ENCODE results near the gene PAK5.

The PAK5 gene

DNA sequence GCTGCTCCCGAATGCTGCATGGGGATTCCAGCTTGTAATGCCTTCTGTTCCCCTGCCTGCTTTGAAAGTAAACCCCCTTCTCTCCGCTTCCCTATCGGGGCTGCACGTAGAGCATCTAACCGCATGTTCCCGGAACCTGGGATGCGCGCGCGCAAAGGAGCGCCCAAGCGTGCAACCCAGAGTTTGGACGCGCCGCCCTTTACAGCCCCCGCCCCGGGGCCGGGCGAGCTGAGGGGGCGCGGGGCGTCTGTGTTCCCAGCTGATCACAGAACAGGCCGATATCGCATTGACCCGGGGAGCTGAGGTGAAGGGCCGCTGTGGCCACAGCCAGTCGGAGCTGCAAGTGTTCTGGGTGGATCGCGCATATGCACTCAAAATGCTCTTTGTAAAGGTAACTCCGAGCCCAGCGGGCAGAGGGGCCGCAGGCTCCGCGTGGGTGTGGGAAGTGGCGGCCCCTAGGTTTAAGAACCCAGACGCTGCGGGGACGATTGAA, 323.1 kb downstream of the PAK5 start:
- TF ChIP-seq, protein P1, sequence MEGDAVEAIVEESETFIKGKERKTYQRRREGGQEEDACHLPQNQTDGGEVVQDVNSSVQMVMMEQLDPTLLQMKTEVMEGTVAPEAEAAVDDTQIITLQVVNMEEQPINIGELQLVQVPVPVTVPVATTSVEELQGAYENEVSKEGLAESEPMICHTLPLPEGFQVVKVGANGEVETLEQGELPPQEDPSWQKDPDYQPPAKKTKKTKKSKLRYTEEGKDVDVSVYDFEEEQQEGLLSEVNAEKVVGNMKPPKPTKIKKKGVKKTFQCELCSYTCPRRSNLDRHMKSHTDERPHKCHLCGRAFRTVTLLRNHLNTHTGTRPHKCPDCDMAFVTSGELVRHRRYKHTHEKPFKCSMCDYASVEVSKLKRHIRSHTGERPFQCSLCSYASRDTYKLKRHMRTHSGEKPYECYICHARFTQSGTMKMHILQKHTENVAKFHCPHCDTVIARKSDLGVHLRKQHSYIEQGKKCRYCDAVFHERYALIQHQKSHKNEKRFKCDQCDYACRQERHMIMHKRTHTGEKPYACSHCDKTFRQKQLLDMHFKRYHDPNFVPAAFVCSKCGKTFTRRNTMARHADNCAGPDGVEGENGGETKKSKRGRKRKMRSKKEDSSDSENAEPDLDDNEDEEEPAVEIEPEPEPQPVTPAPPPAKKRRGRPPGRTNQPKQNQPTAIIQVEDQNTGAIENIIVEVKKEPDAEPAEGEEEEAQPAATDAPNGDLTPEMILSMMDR (IDR thresholded peaks at IDR 0.05; ENCODE audit: insufficient read depth, missing control alignments): no peak
- DNase-seq (ENCODE audit: insufficient read length, low spot score) (no peak), FAIRE-seq (no peak)

DNA sequence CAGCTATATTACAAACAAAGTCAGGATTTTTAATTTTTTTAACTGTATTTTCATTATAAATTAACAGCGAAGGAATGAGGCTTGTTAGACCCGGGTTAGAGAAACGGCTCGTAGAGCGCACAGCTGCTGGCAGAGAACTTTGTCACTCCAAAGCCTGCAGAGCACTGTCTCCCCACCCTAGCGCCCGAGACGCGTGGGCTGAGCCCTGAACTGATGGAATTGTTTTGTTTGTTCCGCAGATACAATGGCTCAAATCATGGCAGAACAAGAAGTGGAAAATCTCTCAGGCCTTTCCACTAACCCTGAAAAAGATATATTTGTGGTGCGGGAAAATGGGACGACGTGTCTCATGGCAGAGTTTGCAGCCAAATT, 323.7 kb downstream of the PAK5 start:
- DNase-seq (ENCODE audit: insufficient read length, low spot score) (no peak), FAIRE-seq (no peak)
- TF ChIP-seq, protein P1 (IDR thresholded peaks at IDR 0.05; ENCODE audit: insufficient read depth, missing control alignments): no peak

DNA sequence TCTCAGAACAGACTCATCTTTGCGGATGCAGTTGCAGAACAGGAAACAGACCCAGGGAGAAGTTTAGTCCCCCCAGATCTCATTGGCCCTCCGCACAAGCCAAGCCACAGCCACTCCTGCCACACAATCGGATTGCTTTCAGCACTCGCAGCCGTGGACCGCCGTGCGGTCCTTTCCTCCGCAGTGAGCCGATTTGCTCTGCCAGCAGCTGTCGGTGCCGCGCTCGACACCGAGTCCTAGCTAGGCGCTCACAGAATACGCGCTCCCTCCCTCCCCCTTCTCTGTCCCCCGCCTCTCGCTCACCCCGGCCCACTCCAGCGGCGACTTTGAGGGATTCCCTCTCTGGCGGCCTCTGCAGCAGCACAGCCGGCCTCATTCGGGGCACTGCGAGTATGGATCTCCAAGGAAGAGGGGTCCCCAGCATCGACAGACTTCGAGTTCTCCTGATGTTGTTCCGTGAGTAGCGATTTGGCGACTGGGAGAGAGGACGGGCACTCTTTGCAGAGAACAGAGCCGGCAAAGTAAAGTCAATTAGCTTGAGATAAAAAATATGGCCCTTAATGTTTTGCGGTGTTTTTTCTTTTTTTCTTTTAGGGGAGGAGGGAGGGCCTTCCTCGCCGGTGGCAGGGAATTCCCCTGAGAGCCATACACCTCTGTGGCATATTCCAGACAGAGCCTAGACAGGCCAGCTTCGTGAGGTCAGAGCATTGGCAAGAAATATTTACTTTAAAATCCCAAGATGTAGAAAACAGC, 324.2 kb downstream of the PAK5 start, which contains the start of gene LAMP5:
TSS of gene LAMP5 (plus strand) at position 130 of the 753 bp plus-strand sequence. CDS start at position 393, 263 bp downstream.
- TF ChIP-seq, protein P1 (IDR thresholded peaks at IDR 0.05; ENCODE audit: insufficient read depth, missing control alignments): no peak
- DNase-seq (ENCODE audit: insufficient read length, low spot score) (no peak), FAIRE-seq (no peak)

DNA sequence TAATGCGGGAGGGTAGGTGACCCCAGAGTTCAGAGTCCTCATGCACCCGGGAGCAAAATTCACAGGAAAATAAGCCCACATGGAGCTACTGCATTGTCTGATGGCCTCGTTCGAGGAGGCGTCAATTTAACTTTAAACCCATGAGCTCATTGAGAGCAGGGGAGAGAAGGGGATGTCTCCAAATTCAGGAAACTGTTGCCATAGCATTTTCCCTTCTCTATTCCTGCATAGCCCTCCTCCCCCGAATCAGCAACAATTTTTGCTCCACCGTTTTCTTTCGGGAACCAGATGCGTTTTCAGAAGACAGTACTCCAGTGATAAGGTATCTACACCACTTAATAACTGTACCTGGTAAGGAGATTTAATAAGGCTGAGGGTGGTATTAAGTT, 324.8 kb downstream of the PAK5 start:
- FAIRE-seq (no peak), DNase-seq (ENCODE audit: insufficient read length, low spot score) (no peak)
- TF ChIP-seq, protein P1 (IDR thresholded peaks at IDR 0.05; ENCODE audit: insufficient read depth, missing control alignments): no peak

DNA sequence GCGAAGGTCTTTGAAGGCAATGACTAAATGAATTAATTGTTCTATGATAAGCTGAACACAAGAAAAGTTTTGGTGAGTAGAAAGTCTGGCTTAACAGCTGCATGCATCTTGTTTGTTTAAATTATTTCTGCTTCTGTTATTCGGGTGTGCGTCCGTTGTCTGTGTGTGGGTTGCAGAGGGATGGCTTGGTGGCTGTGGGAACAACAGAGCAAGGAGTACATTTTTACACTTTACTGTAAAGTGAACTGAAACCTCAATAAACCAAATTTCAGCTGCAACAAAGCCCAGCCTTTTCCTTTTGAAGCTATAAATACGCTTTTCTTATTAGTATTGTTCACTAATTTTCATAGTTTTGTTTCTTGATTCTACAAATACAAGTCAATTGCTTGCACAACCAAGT, 328.0 kb downstream of the PAK5 start:
- DNase-seq (ENCODE audit: insufficient read length, low spot score) (no peak), FAIRE-seq (no peak)
- TF ChIP-seq, protein P1 (IDR thresholded peaks at IDR 0.05; ENCODE audit: insufficient read depth, missing control alignments): no peak

DNA sequence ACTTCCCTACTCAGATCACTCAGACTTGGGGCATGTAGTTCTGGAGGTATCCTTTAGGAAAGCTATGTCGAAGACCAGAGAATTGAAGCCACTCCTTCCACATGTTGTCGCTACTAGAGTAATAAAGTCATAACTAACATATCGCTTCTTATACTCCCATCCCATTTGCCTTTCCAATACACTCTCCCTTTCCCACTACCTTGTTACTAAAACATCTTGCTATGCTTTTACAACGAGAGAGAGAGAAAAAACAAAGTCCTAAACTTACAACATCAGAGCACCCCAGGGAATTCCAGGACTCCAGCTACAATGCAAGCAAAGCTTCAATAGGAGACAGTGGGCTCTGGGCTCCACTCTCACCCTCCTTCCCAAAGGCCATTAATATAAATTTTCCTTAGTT, 329.6 kb downstream of the PAK5 start:
- FAIRE-seq (no peak), DNase-seq (ENCODE audit: insufficient read length, low spot score) (no peak)
- TF ChIP-seq, protein P1 (IDR thresholded peaks at IDR 0.05; ENCODE audit: insufficient read depth, missing control alignments): no peak

DNA sequence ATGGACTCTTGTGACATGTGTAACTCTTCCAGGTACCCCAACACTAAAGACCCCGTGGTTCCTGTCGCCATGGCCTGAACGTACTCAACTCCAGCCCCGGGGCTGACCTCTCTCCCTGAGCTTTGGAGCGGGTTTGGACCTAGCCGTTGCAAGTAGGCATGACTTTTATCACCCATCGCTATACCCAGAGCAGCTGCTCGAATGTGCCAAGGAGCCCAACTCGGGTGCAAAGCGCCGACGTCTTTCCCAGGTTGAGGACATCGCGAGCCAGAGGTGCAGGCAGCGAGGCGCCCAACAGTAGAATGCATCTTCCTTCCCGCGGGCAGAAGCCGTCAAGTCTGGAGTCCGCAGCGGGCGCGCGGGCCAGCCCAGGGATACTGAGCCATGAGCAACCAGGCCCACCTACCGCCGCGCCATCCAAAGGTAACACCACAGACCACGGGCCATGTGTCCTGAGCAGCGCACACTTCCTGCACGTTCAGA, 330.1 kb downstream of the PAK5 start:
- TF ChIP-seq, protein P1 (IDR thresholded peaks at IDR 0.05; ENCODE audit: insufficient read depth, missing control alignments): no peak
- no peak for FAIRE-seq
- no peak for DNase-seq (ENCODE audit: insufficient read length, low spot score)
